Measurements from ENCODE around the gene ZNHIT6.

ZNHIT6 gene

GRCh38 chr1:85734931-85735330, 26.7 kb upstream of the ZNHIT6 start:
- TF ChIP-seq REST (IDR thresholded peaks at IDR 0.05; ENCODE audit: insufficient read depth in 1 of 2, low read depth in 2 of 2, low read length in 2 of 2), result no peak
- no peak for TF ChIP-seq FOXP2 (optimal IDR thresholded peaks at IDR 0.05; ENCODE audit: borderline replicate concordance, extremely low read depth, extremely low read length, insufficient read depth)
- TF ChIP-seq POLR2AphosphoS5 (IDR thresholded peaks at IDR 0.05; ENCODE audit: low read depth, low read length), result no peak
- TF ChIP-seq SIN3A (IDR thresholded peaks at IDR 0.05; ENCODE audit: borderline replicate concordance, insufficient read depth, low read length), result no peak
- no peak for TF ChIP-seq TAF1 (IDR thresholded peaks at IDR 0.05; ENCODE audit: borderline replicate concordance, insufficient read depth, low read length)

GRCh38 chr1:85718678-85719340, 10.6 kb upstream of the ZNHIT6 start:
- TF ChIP-seq TAF1 (IDR thresholded peaks at IDR 0.05; ENCODE audit: borderline replicate concordance, insufficient read depth, low read length) (no peak), REST (IDR thresholded peaks at IDR 0.05; ENCODE audit: insufficient read depth in 1 of 2, low read depth in 2 of 2, low read length in 2 of 2) (no peak), FOXP2 (optimal IDR thresholded peaks at IDR 0.05; ENCODE audit: borderline replicate concordance, extremely low read depth, extremely low read length, insufficient read depth) (no peak), SIN3A (IDR thresholded peaks at IDR 0.05; ENCODE audit: borderline replicate concordance, insufficient read depth, low read length) (no peak), POLR2AphosphoS5 (IDR thresholded peaks at IDR 0.05; ENCODE audit: low read depth, low read length) (no peak)

GRCh38 chr1:85708829-85709227, 595 bp upstream of the ZNHIT6 start:
- TF ChIP-seq FOXP2 (optimal IDR thresholded peaks at IDR 0.05; ENCODE audit: borderline replicate concordance, extremely low read depth, extremely low read length, insufficient read depth), result no peak
- no peak for TF ChIP-seq POLR2AphosphoS5 (IDR thresholded peaks at IDR 0.05; ENCODE audit: low read depth, low read length)
- no peak for TF ChIP-seq REST (IDR thresholded peaks at IDR 0.05; ENCODE audit: insufficient read depth in 1 of 2, low read depth in 2 of 2, low read length in 2 of 2)
- TF ChIP-seq SIN3A (IDR thresholded peaks at IDR 0.05; ENCODE audit: borderline replicate concordance, insufficient read depth, low read length), result no peak
- TF ChIP-seq TAF1 (IDR thresholded peaks at IDR 0.05; ENCODE audit: borderline replicate concordance, insufficient read depth, low read length), result no peak

GRCh38 chr1:85707267-85707989, 805 bp downstream of the ZNHIT6 start:
- no peak for TF ChIP-seq POLR2AphosphoS5 (IDR thresholded peaks at IDR 0.05; ENCODE audit: low read depth, low read length)
- TF ChIP-seq REST (IDR thresholded peaks at IDR 0.05; ENCODE audit: insufficient read depth in 1 of 2, low read depth in 2 of 2, low read length in 2 of 2), result no peak
- no peak for TF ChIP-seq TAF1 (IDR thresholded peaks at IDR 0.05; ENCODE audit: borderline replicate concordance, insufficient read depth, low read length)
- TF ChIP-seq FOXP2 (optimal IDR thresholded peaks at IDR 0.05; ENCODE audit: borderline replicate concordance, extremely low read depth, extremely low read length, insufficient read depth), result no peak
- no peak for TF ChIP-seq SIN3A (IDR thresholded peaks at IDR 0.05; ENCODE audit: borderline replicate concordance, insufficient read depth, low read length)

Measured in PFSK-1 (cell line).